Uterus (tissue), 4 donors: ENCODE measurements around the gene RNF175. TPM values are rescaled to one million over a fixed set of nuclear protein-coding genes. Genes with fewer than 3 reads are reported as not detected.

Source experiments
- DNase-seq, 2 donors: peaks; one replicate each; pipeline ENCODE4 v3.0.0-alpha.2; 2019 to 2020
- H3K27ac ChIP-seq, 2 donors: fragments of 200-600 bp; sonication (generic); 1 replicate in 1 of 2; 2 replicates in 1 of 2; pipeline ENCODE4 v1.5.1; 2016 to 2018
- H3K27me3 ChIP-seq, 2 donors: fragments of 200-600 bp; sonication (generic); one replicate each; pipeline ENCODE4 v1.5.1; 2018 to 2019; ENCODE audit warnings: control low read depth in 1 of 2
- H3K36me3 ChIP-seq, 2 donors: fragments of 200-600 bp; sonication (generic); one replicate each; pipeline ENCODE4 v1.5.1; 2019; ENCODE audit warnings: control low read depth in 1 of 2
- H3K4me1 ChIP-seq, 2 donors: fragments of 200-600 bp; sonication (generic); one replicate each; pipeline ENCODE4 v1.5.1; 2018 to 2019; ENCODE audit warnings: control low read depth in 1 of 2
- H3K4me3 ChIP-seq, 2 donors: fragments of 200-600 bp; sonication (generic); 1 replicate in 1 of 2; 2 replicates in 1 of 2; pipeline ENCODE4 v1.5.1; 2018 to 2019; ENCODE audit warnings: mild to moderate bottlenecking in 1 of 2
- H3K9me3 ChIP-seq, 2 donors: fragments of 200-600 bp; sonication (generic); one replicate each; pipeline ENCODE4 v1.5.1; 2019; ENCODE audit warnings: control low read depth in 1 of 2
- POLR2A ChIP-seq, 2 donors: fragments of 450-650 bp; IDR thresholded peaks; one replicate each; pipeline ENCODE4 v1.6.1; 2016; ENCODE audit warnings: antibody characterized with exemption in 2 of 2, mild to moderate bottlenecking in 1 of 2, moderate library complexity in 1 of 2
- intact Hi-C: fragments of 100-400 bp; cut with DNase I; formaldehyde crosslinking; loops from one replicate; pipeline ENCODE4 v1.15.1; 2023; ENCODE audit warnings: low total_unique reads
- total RNA-seq, 4 donors: library from RNA; depleted of rRNA in 3 of 4; stranded (reverse); fragments of >200 nt in 3 of 4; gene quantifications; one replicate each; pipeline versions ENCODE4 v1.1.0 to v1.2.4, GENCODE V29; 2014 to 2023
- TF ChIP-seq, protein P1 (sequence below), 4 experiments: fragments of 200-600 bp in 2 of 4; fragments of 450-650 bp in 2 of 4; sonication (generic) in 2 of 4; IDR thresholded peaks; one replicate each; pipeline ENCODE4 v1.5.1; 2016 to 2019; ENCODE audit warnings: antibody characterized with exemption in 4 of 4, mild to moderate bottlenecking in 2 of 4, moderate library complexity in 1 of 4
- donor health status: DM: yes; HTN: yes; CAD: no.

RNF175 gene
- total RNA-seq, 4 donors from 2014 or later: 3.9 TPM; not detected in 3

DNA sequence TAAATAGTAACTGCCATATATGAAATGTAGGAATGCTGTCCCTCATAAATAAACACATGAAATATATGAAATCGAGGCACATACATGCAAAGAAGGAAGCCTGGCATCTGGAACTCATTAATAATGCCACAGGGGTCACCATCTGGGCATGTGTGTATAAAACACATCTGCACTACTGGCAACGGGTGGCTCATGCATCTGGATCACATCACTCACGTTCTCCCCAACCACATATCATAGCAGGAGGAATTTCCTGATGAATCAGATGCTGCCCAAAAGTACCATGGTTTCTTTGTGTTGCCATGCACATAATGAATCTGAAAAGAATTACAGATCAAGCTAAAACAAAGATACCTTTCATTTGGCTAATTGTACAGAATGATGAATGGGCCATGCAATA, 28.6 kb downstream of the RNF175 start:
- H3K36me3 ChIP-seq: no peaks in the 10 kb centered on the region
- no peaks in the 10 kb centered on the region for H3K4me1 ChIP-seq
- no peak overlapping the region for H3K4me3 ChIP-seq
- TF ChIP-seq, protein P1, sequence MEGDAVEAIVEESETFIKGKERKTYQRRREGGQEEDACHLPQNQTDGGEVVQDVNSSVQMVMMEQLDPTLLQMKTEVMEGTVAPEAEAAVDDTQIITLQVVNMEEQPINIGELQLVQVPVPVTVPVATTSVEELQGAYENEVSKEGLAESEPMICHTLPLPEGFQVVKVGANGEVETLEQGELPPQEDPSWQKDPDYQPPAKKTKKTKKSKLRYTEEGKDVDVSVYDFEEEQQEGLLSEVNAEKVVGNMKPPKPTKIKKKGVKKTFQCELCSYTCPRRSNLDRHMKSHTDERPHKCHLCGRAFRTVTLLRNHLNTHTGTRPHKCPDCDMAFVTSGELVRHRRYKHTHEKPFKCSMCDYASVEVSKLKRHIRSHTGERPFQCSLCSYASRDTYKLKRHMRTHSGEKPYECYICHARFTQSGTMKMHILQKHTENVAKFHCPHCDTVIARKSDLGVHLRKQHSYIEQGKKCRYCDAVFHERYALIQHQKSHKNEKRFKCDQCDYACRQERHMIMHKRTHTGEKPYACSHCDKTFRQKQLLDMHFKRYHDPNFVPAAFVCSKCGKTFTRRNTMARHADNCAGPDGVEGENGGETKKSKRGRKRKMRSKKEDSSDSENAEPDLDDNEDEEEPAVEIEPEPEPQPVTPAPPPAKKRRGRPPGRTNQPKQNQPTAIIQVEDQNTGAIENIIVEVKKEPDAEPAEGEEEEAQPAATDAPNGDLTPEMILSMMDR (IDR thresholded peaks at IDR 0.05): no peak
- no peak for TF ChIP-seq POLR2A (IDR thresholded peaks at IDR 0.05)
- no peak overlapping the region for H3K27ac ChIP-seq
- no peak for DNase-seq
- no peaks in the 10 kb centered on the region for H3K9me3 ChIP-seq
- H3K27me3 ChIP-seq: no peaks in the 10 kb centered on the region
- intact Hi-C loops: no loop called here

DNA sequence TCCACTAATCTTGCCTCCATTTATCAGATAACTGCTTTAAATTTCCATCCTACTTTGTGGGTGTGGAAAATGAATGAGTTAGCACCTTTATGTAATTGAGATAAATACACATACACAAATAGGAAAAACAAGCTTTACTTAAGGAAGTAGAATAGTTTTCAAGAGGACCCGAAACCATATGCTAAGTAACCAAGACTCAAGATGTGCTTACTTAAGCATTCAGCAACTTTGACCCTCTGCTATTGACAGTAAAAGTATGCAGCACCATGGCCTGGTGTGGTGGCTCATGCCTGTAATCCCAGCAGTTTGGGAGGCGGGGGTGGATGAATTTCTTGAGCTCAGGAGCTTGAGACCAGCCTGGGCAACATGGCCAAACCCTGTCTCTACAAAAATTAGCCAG, 29.9 kb downstream of the RNF175 start:
- no peaks in the 10 kb centered on the region for H3K9me3 ChIP-seq
- no peak overlapping the region for H3K4me3 ChIP-seq
- H3K27ac ChIP-seq: no peak overlapping the region
- no peaks in the 10 kb centered on the region for H3K4me1 ChIP-seq
- no peaks in the 10 kb centered on the region for H3K36me3 ChIP-seq
- DNase-seq: no peak
- intact Hi-C loops: no loop called here
- H3K27me3 ChIP-seq: no peaks in the 10 kb centered on the region
- no peak for TF ChIP-seq POLR2A (IDR thresholded peaks at IDR 0.05)
- TF ChIP-seq, protein P1 (IDR thresholded peaks at IDR 0.05): no peak

DNA sequence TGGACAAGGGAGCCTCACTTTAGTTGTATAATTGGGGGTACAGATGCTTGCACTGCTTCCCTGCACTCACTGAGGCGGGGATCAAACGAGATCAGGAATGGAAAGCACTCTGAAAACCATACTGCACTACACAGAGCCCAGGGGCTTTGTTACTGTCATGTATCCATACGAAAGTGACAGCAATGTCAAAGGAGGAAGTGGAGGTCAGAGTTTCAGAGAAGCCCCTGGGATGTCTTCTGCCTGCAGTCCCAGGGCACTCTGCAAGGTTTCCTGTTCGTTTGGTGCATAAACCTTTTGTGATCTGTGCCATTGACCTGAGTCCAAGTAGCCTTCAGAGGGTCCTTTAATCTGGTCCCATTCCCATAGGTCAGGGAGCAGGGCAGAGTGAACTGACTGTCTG, 31.2 kb downstream of the RNF175 start:
- no peak for TF ChIP-seq POLR2A (IDR thresholded peaks at IDR 0.05)
- Histone ChIP-seq H3K36me3 (no peaks in the 10 kb centered on the region), H3K27ac (no peak overlapping the region), H3K4me3 (no peak overlapping the region), H3K27me3 (no peaks in the 10 kb centered on the region), H3K9me3 (no peaks in the 10 kb centered on the region), H3K4me1 (no peaks in the 10 kb centered on the region)
- no peak for DNase-seq
- intact Hi-C loops: no loop called here

DNA sequence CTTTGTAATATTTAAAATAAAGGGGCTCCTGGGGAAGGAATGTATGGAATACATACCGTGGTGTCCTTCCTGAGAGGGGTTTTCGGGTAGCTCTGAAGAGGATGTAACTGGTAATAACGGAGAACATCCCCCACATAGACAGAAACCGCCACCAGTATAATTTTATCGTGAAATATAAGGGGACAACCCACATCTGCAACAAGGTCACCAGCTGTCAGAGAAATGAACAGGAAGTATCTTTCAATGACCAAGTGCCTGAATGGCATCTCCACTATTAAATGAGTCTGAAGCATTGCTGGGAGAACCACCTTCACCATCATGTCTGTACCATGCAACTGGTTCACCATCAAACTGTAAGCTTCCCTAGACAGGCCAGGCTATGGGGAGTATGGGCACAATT, 31.7 kb downstream of the RNF175 start:
- intact Hi-C loops: no loop called here
- H3K36me3 ChIP-seq: no peaks in the 10 kb centered on the region

DNA sequence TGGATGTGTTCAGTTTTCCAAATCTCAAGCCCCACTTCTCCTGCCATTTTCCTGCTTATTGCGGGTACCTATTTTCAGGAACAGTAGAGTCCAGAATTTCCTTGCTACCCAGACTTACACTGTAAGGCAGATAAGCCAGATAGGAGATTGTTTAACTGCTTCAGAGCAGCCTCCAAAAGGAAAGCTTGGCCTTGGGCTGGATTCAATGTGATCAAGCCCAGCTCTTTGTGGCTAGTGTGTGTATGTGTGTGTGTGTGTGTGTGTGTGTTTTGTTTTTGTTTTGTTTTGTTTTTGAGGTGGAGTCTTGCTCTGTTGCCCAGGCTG, 34.0 kb downstream of the RNF175 start:
- H3K4me1 ChIP-seq: no peaks in the 10 kb centered on the region
- no peaks in the 10 kb centered on the region for H3K36me3 ChIP-seq
- no peak for TF ChIP-seq POLR2A (IDR thresholded peaks at IDR 0.05)
- TF ChIP-seq, protein P1 (IDR thresholded peaks at IDR 0.05): no peak
- intact Hi-C loops: no loop called here
- H3K4me3 ChIP-seq: no peak overlapping the region
- H3K9me3 ChIP-seq: no peaks in the 10 kb centered on the region
- H3K27me3 ChIP-seq: no peaks in the 10 kb centered on the region
- H3K27ac ChIP-seq: no peak overlapping the region
- DNase-seq: no peak

More for the DNA sequence above, 31.7 kb downstream of the RNF175 start:
- TF ChIP-seq, protein P1 (IDR thresholded peaks at IDR 0.05): no peak
- no peak for TF ChIP-seq POLR2A (IDR thresholded peaks at IDR 0.05)
- Histone ChIP-seq H3K4me1 (no peaks in the 10 kb centered on the region), H3K27me3 (no peaks in the 10 kb centered on the region), H3K27ac (no peak overlapping the region), H3K4me3 (no peak overlapping the region), H3K9me3 (no peaks in the 10 kb centered on the region)
- DNase-seq: no peak

DNA sequence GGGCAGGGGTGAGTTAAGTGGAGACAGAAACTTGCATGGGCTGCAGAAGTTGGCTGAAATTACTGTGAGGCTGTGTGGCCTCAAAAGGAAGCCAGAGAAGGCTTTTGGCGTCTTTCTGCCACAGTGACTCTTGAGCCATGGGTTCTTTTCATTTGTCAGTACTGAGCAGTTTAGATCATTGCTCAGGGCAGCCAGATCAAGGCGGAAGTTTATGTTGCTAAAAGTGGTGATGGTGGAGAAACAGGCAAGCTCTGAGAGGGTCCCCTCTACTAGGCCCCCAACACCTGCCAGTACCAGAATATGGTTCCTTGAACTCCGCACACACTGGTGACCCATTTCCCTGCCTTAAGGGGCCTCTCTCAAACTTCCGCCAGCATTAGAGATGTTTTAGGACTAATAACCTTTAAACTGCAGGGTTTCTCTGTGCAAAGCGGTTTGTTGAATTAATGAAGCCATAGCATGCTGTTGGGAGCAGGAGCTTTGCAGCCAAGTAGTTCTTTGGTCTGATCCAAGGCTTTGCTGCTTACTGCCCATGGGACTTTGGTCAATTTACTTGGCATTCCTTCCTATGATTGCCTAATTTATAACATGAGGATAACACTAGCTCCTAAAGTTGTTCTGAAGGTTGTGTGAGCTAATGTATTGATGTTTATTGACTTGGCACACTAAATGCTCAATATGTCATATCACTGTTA, 34.5 kb downstream of the RNF175 start:
- intact Hi-C loops: no loop called here
- H3K27me3 ChIP-seq: no peaks in the 10 kb centered on the region
- no peak overlapping the region for H3K4me3 ChIP-seq
- TF ChIP-seq POLR2A (IDR thresholded peaks at IDR 0.05): no peak
- TF ChIP-seq, protein P1 (IDR thresholded peaks at IDR 0.05): no peak
- no peak for DNase-seq
- H3K9me3 ChIP-seq: no peaks in the 10 kb centered on the region
- no peaks in the 10 kb centered on the region for H3K4me1 ChIP-seq
- no peak overlapping the region for H3K27ac ChIP-seq
- H3K36me3 ChIP-seq: no peaks in the 10 kb centered on the region
